ENCODE data around the gene PRCP. TPM values are rescaled to one million over a fixed set of nuclear protein-coding genes. Genes with fewer than 3 reads are reported as not detected.
A peak's percentile ranks its signal among the peaks of the same experiment; 100 is the strongest.

PRCP gene
- total RNA-seq, 1 experiment from 2014 or later = 13.5 TPM

- DNase-seq (ENCODE audit: low read depth) = no peak
Observed at GRCh38 chr11:82907371-82907770, 7.1 kb upstream of the PRCP start.

GRCh38 chr11:82906931-82907330 lies 6.7 kb upstream of the PRCP start:
- no peak for DNase-seq (ENCODE audit: low read depth)

- DNase-seq (ENCODE audit: low read depth) = no peak
Observed at GRCh38 chr11:82906236-82906635, 6.0 kb upstream of the PRCP start.

GRCh38 chr11:82903843-82904586 lies 3.8 kb upstream of the PRCP start:
- no peak for DNase-seq (ENCODE audit: low read depth)

- DNase-seq (ENCODE audit: low read depth) = no peak
Observed at GRCh38 chr11:82902880-82903279, 2.6 kb upstream of the PRCP start.

GRCh38 chr11:82901922-82902485 lies 1.8 kb upstream of the PRCP start:
- no peak for DNase-seq (ENCODE audit: low read depth)

GRCh38 chr11:82901165-82901921 lies 1.1 kb upstream of the PRCP start, which contains the start of gene DDIAS:
TSS of gene DDIAS (plus strand) at chr11:82901736. CDS start at chr11:82914739, 13,003 bp downstream.
- peak; percentile 96 for DNase-seq (ENCODE audit: low read depth)

GRCh38 chr11:82899957-82900276 lies 313 bp downstream of the PRCP start:
- DNase-seq (ENCODE audit: low read depth) = no peak

- no peak for DNase-seq (ENCODE audit: low read depth)
Observed at GRCh38 chr11:82899186-82899820, 927 bp downstream of the PRCP start.

GRCh38 chr11:82898241-82898640 lies 2.0 kb downstream of the PRCP start:
- no peak for DNase-seq (ENCODE audit: low read depth)

- no peak for DNase-seq (ENCODE audit: low read depth)
Observed at GRCh38 chr11:82896183-82896582, 4.0 kb downstream of the PRCP start.

- no peak for DNase-seq (ENCODE audit: low read depth)
Observed at GRCh38 chr11:82895437-82896091, 4.7 kb downstream of the PRCP start.

- DNase-seq (ENCODE audit: low read depth) = no peak
Observed at GRCh38 chr11:82892611-82893169, 7.5 kb downstream of the PRCP start.

GRCh38 chr11:82890936-82891335 lies 9.3 kb downstream of the PRCP start:
- no peak for DNase-seq (ENCODE audit: low read depth)

GRCh38 chr11:82890002-82890341 lies 10.3 kb downstream of the PRCP start:
- no peak for DNase-seq (ENCODE audit: low read depth)

- no peak for DNase-seq (ENCODE audit: low read depth)
Observed at GRCh38 chr11:82889133-82890001, 10.9 kb downstream of the PRCP start.

GRCh38 chr11:82883853-82884252 lies 16.4 kb downstream of the PRCP start:
- DNase-seq (ENCODE audit: low read depth) = no peak

GRCh38 chr11:82874646-82875523 lies 25.3 kb downstream of the PRCP start:
- no peak for DNase-seq (ENCODE audit: low read depth)

- no peak for DNase-seq (ENCODE audit: low read depth)
Observed at GRCh38 chr11:82873919-82874333, 26.3 kb downstream of the PRCP start.
